Liver (tissue), 9 donors: Measurements from ENCODE around the gene KCNN1. TPM values are rescaled to one million over a fixed set of nuclear protein-coding genes. Genes with fewer than 3 reads are reported as not detected.
"Not testable (repeated sequence)": the region's sequence is repeated elsewhere in the genome, so short reads cannot be mapped to it uniquely, and the experiment has no call there.

Experiments
- DNase-seq: peaks from one replicate; pipeline ENCODE4 v3.0.0-alpha.2; 2017; ENCODE audit warnings: low spot score
- H3K27ac ChIP-seq, 2 donors: one replicate each; pipeline ENCODE4 v1.7.0; 2013; ENCODE audit warnings: inconsistent platforms in 2 of 2, low read length in 2 of 2, control low read depth in 1 of 2, low read depth in 1 of 2, mild to moderate bottlenecking in 1 of 2
- H3K27me3 ChIP-seq, 4 donors: one replicate each; pipeline versions ENCODE4 v1.6.1 to v1.7.0; 2013; ENCODE audit warnings: low read length in 3 of 4, inconsistent platforms in 1 of 4, mild to moderate bottlenecking in 1 of 4, moderate library complexity in 1 of 4; ENCODE audit not compliant: control insufficient read depth in 4 of 4, insufficient read depth in 4 of 4
- H3K36me3 ChIP-seq, 4 donors: one replicate each; pipeline versions ENCODE4 v1.6.1 to v1.7.0; 2013; ENCODE audit warnings: low read length in 3 of 4, mild to moderate bottlenecking in 3 of 4, low read depth in 1 of 4, moderate library complexity in 1 of 4; ENCODE audit not compliant: control insufficient read depth in 4 of 4, insufficient read depth in 3 of 4
- H3K4me1 ChIP-seq, 4 donors: one replicate each; pipeline versions ENCODE4 v1.6.1 to v1.7.0; 2013; ENCODE audit warnings: low read length in 3 of 4, mild to moderate bottlenecking in 3 of 4, moderate library complexity in 1 of 4; ENCODE audit not compliant: control insufficient read depth in 4 of 4, insufficient read depth in 4 of 4
- H3K4me3 ChIP-seq, 3 donors: one replicate each; pipeline versions ENCODE4 v1.6.1 to v1.7.0; 2013; ENCODE audit warnings: low read length in 3 of 3, control low read depth in 1 of 3, low read depth in 1 of 3, mild to moderate bottlenecking in 1 of 3
- H3K9ac ChIP-seq, 2 donors: one replicate each; pipeline ENCODE4 v1.7.0; 2013; ENCODE audit warnings: low read length in 2 of 2, mild to moderate bottlenecking in 2 of 2, moderate library complexity in 2 of 2, control low read depth in 1 of 2, low read depth in 1 of 2
- H3K9me3 ChIP-seq, 4 donors: one replicate each; pipeline versions ENCODE4 v1.6.1 to v1.7.0; 2013; ENCODE audit warnings: low read length in 3 of 4; ENCODE audit not compliant: control insufficient read depth in 4 of 4
- EGR1 ChIP-seq, 2 donors: IDR thresholded peaks; 2 replicates each; pipeline ENCODE4 v1.6.1; 2016 to 2018; ENCODE audit warnings: antibody characterized with exemption in 2 of 2, low read depth in 2 of 2
- FOXA2 ChIP-seq: IDR thresholded peaks from 2 replicates; pipeline ENCODE4 v1.6.1; 2016; ENCODE audit warnings: antibody characterized with exemption
- GABPA ChIP-seq, 2 donors: IDR thresholded peaks in 1 of 2; conservative IDR thresholded peaks in 1 of 2; 2 replicates each; pipeline ENCODE4 v1.6.1; 2016; ENCODE audit warnings: antibody characterized with exemption in 2 of 2, mild to moderate bottlenecking in 1 of 2, moderate library complexity in 1 of 2
- HNF4A ChIP-seq, 2 donors: conservative IDR thresholded peaks; 2 replicates each; pipeline ENCODE4 v1.6.1; 2016; ENCODE audit warnings: antibody characterized with exemption in 2 of 2, mild to moderate bottlenecking in 2 of 2
- HNF4G ChIP-seq: IDR thresholded peaks from 2 replicates; pipeline ENCODE4 v1.6.1; 2016; ENCODE audit warnings: antibody characterized with exemption
- JUND ChIP-seq, 2 donors: IDR thresholded peaks; 2 replicates each; pipeline ENCODE4 v1.6.1; 2016; ENCODE audit warnings: antibody characterized with exemption in 2 of 2
- NR2F2 ChIP-seq: IDR thresholded peaks from 2 replicates; pipeline ENCODE4 v1.6.1; 2016; ENCODE audit warnings: antibody characterized with exemption
- RAD21 ChIP-seq, 2 donors: IDR thresholded peaks; 2 replicates each; pipeline ENCODE4 v1.6.1; 2016; ENCODE audit warnings: antibody characterized with exemption in 2 of 2, mild to moderate bottlenecking in 2 of 2
- RXRA ChIP-seq, 2 donors: IDR thresholded peaks; 2 replicates each; pipeline ENCODE4 v1.6.1; 2017 to 2018; ENCODE audit warnings: antibody characterized with exemption in 2 of 2, mild to moderate bottlenecking in 1 of 2
- SP1 ChIP-seq: IDR thresholded peaks from 2 replicates; pipeline ENCODE4 v1.6.1; 2018; ENCODE audit warnings: antibody characterized with exemption, mild to moderate bottlenecking
- TAF1 ChIP-seq: conservative IDR thresholded peaks from 2 replicates; pipeline ENCODE4 v1.6.1; 2016; ENCODE audit warnings: antibody characterized with exemption, mild to moderate bottlenecking
- YY1 ChIP-seq: IDR thresholded peaks from 2 replicates; pipeline ENCODE4 v1.6.1; 2016; ENCODE audit warnings: antibody characterized with exemption, mild to moderate bottlenecking
- WGBS: extraction: QIAGEN DNeasy Blood & Tissue Kit; methylation state at CpG from one replicate; pipeline ENCODE4 v1.1.7; 2013; 5-methylcytosine and 5-hydroxymethylcytosine counted together
- polyA plus RNA-seq, 2 donors: library from polyadenylated mRNA; stranded (reverse) in 1 of 2; unstranded in 1 of 2; fragments of 200-250 nt in 1 of 2; fragments of >200 nt in 1 of 2; fragmentation: Nextera tagmentation in 1 of 2; extraction: Ambion mirVana in 1 of 2; gene quantifications; one replicate each; pipeline versions ENCODE4 v1.2.1 to v1.2.3, GENCODE V29; 2013 to 2015
- total RNA-seq, 2 donors: library from RNA; depleted of rRNA; stranded (reverse); fragments of >200 nt; gene quantifications; one replicate each; pipeline ENCODE4 v1.2.3, GENCODE V29; 2014
- TF ChIP-seq, protein P1 (sequence below): fragments of 150-350 bp; IDR thresholded peaks from 2 replicates; pipeline ENCODE4 v1.5.1; 2017; ENCODE audit warnings: improper control_type of control experiment, low read depth, low read length; ENCODE audit not compliant: missing input control
- TF ChIP-seq, protein P2 (sequence below): IDR thresholded peaks from 2 replicates; pipeline ENCODE4 v1.6.1; 2016; ENCODE audit warnings: antibody characterized with exemption
- TF ChIP-seq, protein P3 (sequence below): IDR thresholded peaks from 2 replicates; pipeline ENCODE4 v1.6.1; 2016; ENCODE audit warnings: antibody characterized with exemption, mild to moderate bottlenecking
- TF ChIP-seq, protein P4 (sequence below): IDR thresholded peaks from 2 replicates; pipeline ENCODE4 v1.6.1; 2016; ENCODE audit warnings: antibody characterized with exemption
- donor health status: healthy.
- donor health status: healthy.
- donor health status: healthy.
- donor health status: healthy.
- donor health status: healthy.

KCNN1 gene
- total and polyA plus RNA-seq, 4 donors = 0.05 to 0.08 (median 0.05) TPM; not detected in 1

DNA sequence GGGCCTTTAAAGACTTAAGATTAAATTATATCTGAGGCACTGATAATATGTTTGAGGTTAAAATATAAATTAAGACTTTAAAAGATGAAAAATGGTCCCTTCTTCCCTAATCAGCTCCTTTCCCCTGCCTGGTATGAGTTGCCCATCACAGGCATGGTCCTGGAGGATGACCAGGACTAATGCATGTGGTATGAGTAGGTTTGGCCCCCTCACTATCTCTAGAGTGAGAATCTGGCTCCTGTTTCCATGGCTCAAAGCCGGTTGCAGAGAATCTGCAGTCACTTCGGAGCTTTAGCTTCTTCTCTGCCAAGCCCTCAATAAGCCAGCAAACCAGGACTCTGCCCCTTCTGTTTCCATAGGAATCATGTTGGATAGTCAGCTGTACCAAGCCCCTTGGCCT, 65.2 kb downstream of the KCNN1 start:
- peaks cover 0 to 19% (median 10%) of the 10 kb centered on the region in 4 donors for H3K4me1 ChIP-seq
- WGBS = 30% methylated on average over 2 of the region's 2 CpGs
- H3K27me3 ChIP-seq, DNase-seq, H3K36me3 ChIP-seq, H3K9me3 ChIP-seq, H3K4me3 ChIP-seq, H3K9ac ChIP-seq: not testable (repeated sequence)
- peak overlapping the region in 1 of 2 donors; percentile 16 for H3K27ac ChIP-seq
- peak in 1 of 2 donors; percentile 18 for TF ChIP-seq HNF4A (conservative IDR thresholded peaks at IDR 0.05)

DNA sequence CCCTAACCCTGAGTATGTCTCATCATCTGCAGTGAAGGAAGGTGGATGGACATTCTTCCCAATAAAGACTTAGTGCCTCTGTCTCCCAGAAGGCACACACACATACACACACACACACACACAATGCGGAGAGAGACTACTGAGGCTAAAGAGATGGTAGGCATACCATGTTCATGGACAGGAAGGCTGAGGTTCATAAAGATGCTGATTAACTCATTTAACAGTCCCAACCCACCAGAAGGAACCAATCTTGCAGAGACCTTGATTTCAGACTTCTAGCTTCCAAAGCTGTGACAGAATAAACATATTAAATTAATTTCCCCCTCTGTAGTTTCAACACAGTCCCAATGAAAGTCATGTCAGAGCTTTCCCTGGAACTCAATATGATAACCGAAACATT, 74.1 kb downstream of the KCNN1 start:
- H3K36me3 ChIP-seq = no peaks in the 10 kb centered on the region
- H3K4me3 ChIP-seq = no peak overlapping the region
- no peak for DNase-seq
- no peak overlapping the region for H3K9ac ChIP-seq
- no peak overlapping the region for H3K27ac ChIP-seq
- TF ChIP-seq FOXA2 = no peak
- no peak for TF ChIP-seq HNF4G
- TF ChIP-seq YY1 = no peak
- no peak for TF ChIP-seq NR2F2
- TF ChIP-seq JUND (IDR thresholded peaks at IDR 0.05) = no peak
- TF ChIP-seq, protein P1, sequence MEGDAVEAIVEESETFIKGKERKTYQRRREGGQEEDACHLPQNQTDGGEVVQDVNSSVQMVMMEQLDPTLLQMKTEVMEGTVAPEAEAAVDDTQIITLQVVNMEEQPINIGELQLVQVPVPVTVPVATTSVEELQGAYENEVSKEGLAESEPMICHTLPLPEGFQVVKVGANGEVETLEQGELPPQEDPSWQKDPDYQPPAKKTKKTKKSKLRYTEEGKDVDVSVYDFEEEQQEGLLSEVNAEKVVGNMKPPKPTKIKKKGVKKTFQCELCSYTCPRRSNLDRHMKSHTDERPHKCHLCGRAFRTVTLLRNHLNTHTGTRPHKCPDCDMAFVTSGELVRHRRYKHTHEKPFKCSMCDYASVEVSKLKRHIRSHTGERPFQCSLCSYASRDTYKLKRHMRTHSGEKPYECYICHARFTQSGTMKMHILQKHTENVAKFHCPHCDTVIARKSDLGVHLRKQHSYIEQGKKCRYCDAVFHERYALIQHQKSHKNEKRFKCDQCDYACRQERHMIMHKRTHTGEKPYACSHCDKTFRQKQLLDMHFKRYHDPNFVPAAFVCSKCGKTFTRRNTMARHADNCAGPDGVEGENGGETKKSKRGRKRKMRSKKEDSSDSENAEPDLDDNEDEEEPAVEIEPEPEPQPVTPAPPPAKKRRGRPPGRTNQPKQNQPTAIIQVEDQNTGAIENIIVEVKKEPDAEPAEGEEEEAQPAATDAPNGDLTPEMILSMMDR = no peak
- TF ChIP-seq GABPA (IDR thresholded peaks at IDR 0.05 in 1 of 2, conservative IDR thresholded peaks at IDR 0.05 in 1 of 2) = no peak
- TF ChIP-seq, protein P2, sequence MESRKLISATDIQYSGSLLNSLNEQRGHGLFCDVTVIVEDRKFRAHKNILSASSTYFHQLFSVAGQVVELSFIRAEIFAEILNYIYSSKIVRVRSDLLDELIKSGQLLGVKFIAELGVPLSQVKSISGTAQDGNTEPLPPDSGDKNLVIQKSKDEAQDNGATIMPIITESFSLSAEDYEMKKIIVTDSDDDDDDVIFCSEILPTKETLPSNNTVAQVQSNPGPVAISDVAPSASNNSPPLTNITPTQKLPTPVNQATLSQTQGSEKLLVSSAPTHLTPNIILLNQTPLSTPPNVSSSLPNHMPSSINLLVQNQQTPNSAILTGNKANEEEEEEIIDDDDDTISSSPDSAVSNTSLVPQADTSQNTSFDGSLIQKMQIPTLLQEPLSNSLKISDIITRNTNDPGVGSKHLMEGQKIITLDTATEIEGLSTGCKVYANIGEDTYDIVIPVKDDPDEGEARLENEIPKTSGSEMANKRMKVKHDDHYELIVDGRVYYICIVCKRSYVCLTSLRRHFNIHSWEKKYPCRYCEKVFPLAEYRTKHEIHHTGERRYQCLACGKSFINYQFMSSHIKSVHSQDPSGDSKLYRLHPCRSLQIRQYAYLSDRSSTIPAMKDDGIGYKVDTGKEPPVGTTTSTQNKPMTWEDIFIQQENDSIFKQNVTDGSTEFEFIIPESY = no peak
- no peak for TF ChIP-seq HNF4A (conservative IDR thresholded peaks at IDR 0.05)
- TF ChIP-seq, protein P3, sequence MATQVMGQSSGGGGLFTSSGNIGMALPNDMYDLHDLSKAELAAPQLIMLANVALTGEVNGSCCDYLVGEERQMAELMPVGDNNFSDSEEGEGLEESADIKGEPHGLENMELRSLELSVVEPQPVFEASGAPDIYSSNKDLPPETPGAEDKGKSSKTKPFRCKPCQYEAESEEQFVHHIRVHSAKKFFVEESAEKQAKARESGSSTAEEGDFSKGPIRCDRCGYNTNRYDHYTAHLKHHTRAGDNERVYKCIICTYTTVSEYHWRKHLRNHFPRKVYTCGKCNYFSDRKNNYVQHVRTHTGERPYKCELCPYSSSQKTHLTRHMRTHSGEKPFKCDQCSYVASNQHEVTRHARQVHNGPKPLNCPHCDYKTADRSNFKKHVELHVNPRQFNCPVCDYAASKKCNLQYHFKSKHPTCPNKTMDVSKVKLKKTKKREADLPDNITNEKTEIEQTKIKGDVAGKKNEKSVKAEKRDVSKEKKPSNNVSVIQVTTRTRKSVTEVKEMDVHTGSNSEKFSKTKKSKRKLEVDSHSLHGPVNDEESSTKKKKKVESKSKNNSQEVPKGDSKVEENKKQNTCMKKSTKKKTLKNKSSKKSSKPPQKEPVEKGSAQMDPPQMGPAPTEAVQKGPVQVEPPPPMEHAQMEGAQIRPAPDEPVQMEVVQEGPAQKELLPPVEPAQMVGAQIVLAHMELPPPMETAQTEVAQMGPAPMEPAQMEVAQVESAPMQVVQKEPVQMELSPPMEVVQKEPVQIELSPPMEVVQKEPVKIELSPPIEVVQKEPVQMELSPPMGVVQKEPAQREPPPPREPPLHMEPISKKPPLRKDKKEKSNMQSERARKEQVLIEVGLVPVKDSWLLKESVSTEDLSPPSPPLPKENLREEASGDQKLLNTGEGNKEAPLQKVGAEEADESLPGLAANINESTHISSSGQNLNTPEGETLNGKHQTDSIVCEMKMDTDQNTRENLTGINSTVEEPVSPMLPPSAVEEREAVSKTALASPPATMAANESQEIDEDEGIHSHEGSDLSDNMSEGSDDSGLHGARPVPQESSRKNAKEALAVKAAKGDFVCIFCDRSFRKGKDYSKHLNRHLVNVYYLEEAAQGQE = no peak
- TF ChIP-seq, protein P4, sequence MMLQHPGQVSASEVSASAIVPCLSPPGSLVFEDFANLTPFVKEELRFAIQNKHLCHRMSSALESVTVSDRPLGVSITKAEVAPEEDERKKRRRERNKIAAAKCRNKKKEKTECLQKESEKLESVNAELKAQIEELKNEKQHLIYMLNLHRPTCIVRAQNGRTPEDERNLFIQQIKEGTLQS = no peak
- no peak for TF ChIP-seq RAD21 (IDR thresholded peaks at IDR 0.05)
- no peak for TF ChIP-seq SP1
- TF ChIP-seq EGR1 (IDR thresholded peaks at IDR 0.05; ENCODE audit: low read depth in 2 of 2) = no peak
- no peak for TF ChIP-seq RXRA (IDR thresholded peaks at IDR 0.05)
- no peak for TF ChIP-seq TAF1
- no peaks in the 10 kb centered on the region for H3K9me3 ChIP-seq
- H3K4me1 ChIP-seq = peaks cover 0 to 10% (median 3%) of the 10 kb centered on the region in 4 donors
- WGBS = 86% methylated on average over 2 of the region's 2 CpGs
- H3K27me3 ChIP-seq = no peaks in the 10 kb centered on the region
